ENCODE results near the gene CDC42BPB. TPM values are rescaled to one million over a fixed set of nuclear protein-coding genes. Genes with fewer than 3 reads are reported as not detected.

Gene CDC42BPB
- total RNA-seq, 1 donor from 2014 or later = 102 TPM

DNA sequence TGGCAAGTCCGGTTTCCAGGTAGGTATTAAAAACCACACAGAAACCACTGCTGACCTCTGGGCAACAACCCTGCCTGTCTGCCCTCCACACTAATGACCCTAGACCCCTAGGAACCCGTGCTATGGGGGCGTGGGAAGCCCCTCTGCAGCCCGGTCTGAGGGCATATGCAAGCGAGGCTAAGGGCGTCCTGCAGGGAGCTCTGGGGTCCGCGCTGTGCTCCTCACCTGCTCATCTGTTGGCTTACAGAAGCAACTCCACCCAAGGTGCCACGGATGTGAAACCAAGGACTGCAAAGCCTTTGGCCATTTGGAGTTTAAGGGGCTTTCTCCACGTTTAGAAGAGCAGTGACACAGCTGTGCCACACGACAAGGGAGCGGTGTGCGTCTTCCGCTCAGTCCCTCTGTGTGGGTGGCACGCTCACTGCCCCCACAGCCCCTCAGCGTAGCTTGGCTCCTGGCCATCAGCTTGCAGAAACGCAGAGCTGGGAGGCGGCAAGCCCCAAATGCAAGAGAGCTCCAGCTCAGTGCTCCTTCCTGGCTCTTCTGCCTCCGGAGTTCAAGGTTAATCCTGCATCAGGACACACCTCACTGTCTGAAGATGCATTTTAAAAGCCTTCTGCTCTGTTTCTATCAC, 116.5 kb downstream of the CDC42BPB start:
- TF ChIP-seq, protein P1, sequence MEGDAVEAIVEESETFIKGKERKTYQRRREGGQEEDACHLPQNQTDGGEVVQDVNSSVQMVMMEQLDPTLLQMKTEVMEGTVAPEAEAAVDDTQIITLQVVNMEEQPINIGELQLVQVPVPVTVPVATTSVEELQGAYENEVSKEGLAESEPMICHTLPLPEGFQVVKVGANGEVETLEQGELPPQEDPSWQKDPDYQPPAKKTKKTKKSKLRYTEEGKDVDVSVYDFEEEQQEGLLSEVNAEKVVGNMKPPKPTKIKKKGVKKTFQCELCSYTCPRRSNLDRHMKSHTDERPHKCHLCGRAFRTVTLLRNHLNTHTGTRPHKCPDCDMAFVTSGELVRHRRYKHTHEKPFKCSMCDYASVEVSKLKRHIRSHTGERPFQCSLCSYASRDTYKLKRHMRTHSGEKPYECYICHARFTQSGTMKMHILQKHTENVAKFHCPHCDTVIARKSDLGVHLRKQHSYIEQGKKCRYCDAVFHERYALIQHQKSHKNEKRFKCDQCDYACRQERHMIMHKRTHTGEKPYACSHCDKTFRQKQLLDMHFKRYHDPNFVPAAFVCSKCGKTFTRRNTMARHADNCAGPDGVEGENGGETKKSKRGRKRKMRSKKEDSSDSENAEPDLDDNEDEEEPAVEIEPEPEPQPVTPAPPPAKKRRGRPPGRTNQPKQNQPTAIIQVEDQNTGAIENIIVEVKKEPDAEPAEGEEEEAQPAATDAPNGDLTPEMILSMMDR (IDR thresholded peaks at IDR 0.05) = no peak
- H3K36me3 ChIP-seq = peaks cover 81% of the 10 kb centered on the region
- H3K4me1 ChIP-seq = peaks cover 4% of the 10 kb centered on the region
- no peak overlapping the region for H3K4me3 ChIP-seq
- intact Hi-C loops (cut with DNase I) = no loop called here
- no peaks in the 10 kb centered on the region for H3K9me3 ChIP-seq
- H3K27ac ChIP-seq = peak overlapping the region; percentile 24
- H3K27me3 ChIP-seq = no peaks in the 10 kb centered on the region
- ATAC-seq (no peak), DNase-seq (no peak)

DNA sequence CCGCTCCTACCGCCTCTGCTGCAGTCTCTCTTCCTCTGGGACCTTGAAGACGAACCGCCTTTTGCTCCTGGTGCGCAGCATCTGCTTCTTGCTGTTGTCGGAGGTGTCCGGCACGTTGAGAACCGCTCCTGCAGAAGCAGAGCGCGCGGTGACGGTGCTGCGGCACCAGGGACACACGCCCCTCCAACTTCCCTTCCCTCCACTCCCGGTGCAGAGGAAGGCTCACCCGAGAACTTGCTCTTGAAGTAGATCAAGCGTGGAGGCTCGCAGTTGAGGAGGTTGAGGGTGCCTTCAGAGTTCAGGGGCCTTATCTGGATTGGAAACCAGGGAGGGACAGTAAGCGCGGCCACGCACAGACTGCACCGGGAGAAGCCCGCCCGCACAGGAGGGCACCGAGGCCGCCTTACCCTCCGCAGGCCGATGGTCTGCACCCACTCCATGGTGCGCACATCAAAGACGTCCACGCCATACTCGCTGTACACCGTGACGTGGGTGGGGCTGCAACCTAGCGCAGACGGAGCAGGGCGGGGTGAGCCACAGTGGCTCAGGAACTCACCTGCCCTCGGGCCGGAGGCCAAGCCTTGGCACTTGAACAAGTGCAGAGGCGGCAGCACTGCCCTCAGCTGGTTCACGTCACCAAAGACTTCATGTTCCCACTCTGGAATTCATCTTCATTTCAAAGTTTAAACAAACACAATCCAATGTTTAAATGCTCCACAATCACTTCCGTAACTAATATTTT, 117.4 kb downstream of the CDC42BPB start:
- H3K36me3 ChIP-seq = peaks cover 72% of the 10 kb centered on the region
- no peaks in the 10 kb centered on the region for H3K9me3 ChIP-seq
- TF ChIP-seq, protein P1 (IDR thresholded peaks at IDR 0.05) = no peak

GRCh38 chr14:102939329-102939728, 118.0 kb downstream of the CDC42BPB start:
- H3K27ac ChIP-seq = no peak overlapping the region
- TF ChIP-seq, protein P1 (IDR thresholded peaks at IDR 0.05) = no peak
- intact Hi-C loops (cut with DNase I) = no loop called here
- no peak for DNase-seq
- peaks cover 67% of the 10 kb centered on the region for H3K36me3 ChIP-seq
- no peaks in the 10 kb centered on the region for H3K27me3 ChIP-seq
- H3K4me1 ChIP-seq = peaks cover 4% of the 10 kb centered on the region
- ATAC-seq = peak; percentile 5
- no peaks in the 10 kb centered on the region for H3K9me3 ChIP-seq
- H3K4me3 ChIP-seq = no peak overlapping the region

More for the DNA sequence above, 117.4 kb downstream of the CDC42BPB start:
- no peak overlapping the region for H3K4me3 ChIP-seq
- intact Hi-C loops (cut with DNase I) = no loop called here
- H3K27ac ChIP-seq = no peak overlapping the region
- DNase-seq (peak; percentile 94), ATAC-seq (peak; percentile 87)
- H3K27me3 ChIP-seq = no peaks in the 10 kb centered on the region
- peaks cover 4% of the 10 kb centered on the region for H3K4me1 ChIP-seq

- intact Hi-C loops (cut with DNase I) = no loop called here
- no peaks in the 10 kb centered on the region for H3K27me3 ChIP-seq
- TF ChIP-seq, protein P1 (IDR thresholded peaks at IDR 0.05) = no peak
- no peaks in the 10 kb centered on the region for H3K9me3 ChIP-seq
- peaks cover 4% of the 10 kb centered on the region for H3K4me1 ChIP-seq
- no peak overlapping the region for H3K27ac ChIP-seq
- ATAC-seq (no peak), DNase-seq (no peak)
- H3K36me3 ChIP-seq = peaks cover 67% of the 10 kb centered on the region
- H3K4me3 ChIP-seq = no peak overlapping the region
These were observed 119.2 kb downstream of the CDC42BPB start for GRCh38 chr14:102938191-102938590.

GRCh38 chr14:102937331-102938175, 119.8 kb downstream of the CDC42BPB start:
- H3K27ac ChIP-seq = no peak overlapping the region
- TF ChIP-seq, protein P1 (IDR thresholded peaks at IDR 0.05) = no peak
- intact Hi-C loops (cut with DNase I) = no loop called here
- no peaks in the 10 kb centered on the region for H3K27me3 ChIP-seq
- no peak for ATAC-seq
- no peak overlapping the region for H3K4me3 ChIP-seq
- no peak for DNase-seq
- H3K36me3 ChIP-seq = peaks cover 64% of the 10 kb centered on the region
- peaks cover 4% of the 10 kb centered on the region for H3K4me1 ChIP-seq
- H3K9me3 ChIP-seq = no peaks in the 10 kb centered on the region

Data from upper lobe of right lung (tissue), 1 donor.